ENCODE results near the gene C5orf15. TPM values are rescaled to one million over a fixed set of nuclear protein-coding genes. Genes with fewer than 3 reads are reported as not detected.
A peak's percentile ranks its signal among the peaks of the same experiment; 100 is the strongest.

C5orf15 gene
- total RNA-seq (2014; rRNA removed; shearing (Covaris generic)) = 57.6 and 64.7 TPM in 2 replicates
- 108 and 119 TPM in 2 replicates for polyA plus RNA-seq (2015; cell fraction: cytosol; rRNA removed)
- 84.7 and 96.4 TPM in 2 replicates for polyA plus RNA-seq (2015; cell fraction: nucleus; rRNA removed)

GRCh38 chr5:133968204-133968980, at the start of gene C5orf15:
C5orf15 (minus strand) TSS chr5:133968625; CDS start chr5:133968584, 41 bp downstream.
- peak; percentile 97 for DNase-seq (ENCODE audit: low read depth)

DNA sequence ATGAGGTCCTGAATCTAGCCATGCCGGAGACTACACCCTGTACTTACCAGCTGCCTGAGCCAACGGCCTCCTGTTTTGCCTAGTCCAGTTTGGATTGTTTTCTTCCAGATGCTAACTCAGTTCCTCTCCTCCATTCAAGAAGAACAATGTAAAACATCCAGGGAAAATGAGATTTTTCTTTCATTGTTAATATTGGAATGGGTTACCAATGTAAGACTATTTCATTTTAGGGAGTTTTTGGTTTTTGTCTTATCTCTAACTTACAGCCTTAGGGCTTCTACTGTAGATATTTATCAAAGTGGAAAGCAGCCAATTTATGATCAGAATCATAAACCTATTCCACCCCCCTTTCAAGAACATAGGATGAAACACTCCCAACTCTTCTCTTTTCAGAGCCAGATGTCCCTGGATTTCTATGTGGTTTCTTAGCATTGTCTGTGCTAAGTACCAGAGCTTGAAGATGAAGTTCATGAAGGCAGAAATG, 39.9 kb upstream of the C5orf15 start:
- DNase-seq (ENCODE audit: low read depth) = no peak

DNA sequence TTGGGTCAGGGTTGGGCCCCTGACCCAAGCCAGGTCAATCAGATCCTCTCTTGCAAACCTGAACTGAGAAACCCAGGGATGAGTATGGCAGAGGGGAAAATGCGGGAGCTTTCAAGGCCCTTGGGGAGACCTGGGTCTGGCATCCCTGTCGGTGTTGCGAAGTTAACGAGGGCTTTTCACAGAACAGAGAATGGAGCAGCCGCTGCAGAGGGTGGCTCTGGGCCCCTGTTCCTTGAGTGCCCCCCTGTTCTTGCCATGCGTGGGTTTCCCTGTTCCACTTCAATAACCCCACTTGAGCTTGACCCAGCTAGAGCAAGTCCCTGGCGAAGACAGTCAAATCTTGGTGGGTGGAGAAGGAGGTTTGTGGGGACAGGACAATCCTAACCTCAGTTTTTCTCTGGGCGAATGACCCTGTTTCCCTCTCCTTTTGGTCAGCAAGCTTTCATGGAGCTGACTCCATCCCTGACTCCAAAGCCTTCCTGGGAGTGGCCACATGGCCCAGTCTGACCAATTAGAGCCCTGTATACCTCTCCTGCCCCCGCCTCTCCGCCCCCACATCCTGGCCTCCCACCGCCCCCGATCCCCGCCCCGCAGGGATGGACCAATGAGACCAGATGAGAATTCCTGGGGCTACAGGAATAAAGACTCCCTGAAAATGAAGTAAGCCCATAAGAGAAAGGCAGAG, 39.3 kb upstream of the C5orf15 start:
- no peak for DNase-seq (ENCODE audit: low read depth)

GRCh38 chr5:134006115-134006514, 37.7 kb upstream of the C5orf15 start:
- DNase-seq (ENCODE audit: low read depth) = no peak

DNA sequence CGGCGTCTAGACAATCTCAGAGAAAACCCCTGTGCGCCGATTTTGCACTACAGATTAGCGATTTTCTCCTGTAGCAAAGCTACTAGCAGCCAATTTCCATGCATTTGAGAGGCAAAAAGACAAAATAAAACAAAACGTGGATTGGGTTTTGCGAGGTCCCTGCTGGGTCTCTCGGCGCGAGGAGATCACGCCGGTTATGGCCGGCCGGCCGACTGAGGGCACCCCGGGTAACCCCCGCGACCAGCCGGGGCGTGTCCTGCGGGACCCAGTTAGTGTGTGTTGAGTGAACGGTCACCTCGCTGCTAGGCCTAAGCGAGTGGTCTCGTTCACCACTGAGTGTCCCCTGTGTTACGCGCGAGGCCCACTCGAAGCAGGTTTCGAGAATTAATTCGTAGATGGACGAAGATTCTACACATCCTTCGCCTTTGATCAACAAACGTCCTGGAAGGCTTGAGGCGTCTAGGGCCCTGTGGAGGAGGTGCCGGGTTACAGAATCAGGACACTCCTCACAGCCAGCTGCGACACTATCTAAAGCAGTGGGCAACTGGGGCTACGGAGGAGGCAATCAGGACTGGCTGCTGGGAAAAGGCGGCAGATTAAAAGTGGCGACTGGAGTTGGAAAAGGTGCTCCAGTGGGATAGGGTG, 37.1 kb upstream of the C5orf15 start:
- no peak for DNase-seq (ENCODE audit: low read depth)

DNA sequence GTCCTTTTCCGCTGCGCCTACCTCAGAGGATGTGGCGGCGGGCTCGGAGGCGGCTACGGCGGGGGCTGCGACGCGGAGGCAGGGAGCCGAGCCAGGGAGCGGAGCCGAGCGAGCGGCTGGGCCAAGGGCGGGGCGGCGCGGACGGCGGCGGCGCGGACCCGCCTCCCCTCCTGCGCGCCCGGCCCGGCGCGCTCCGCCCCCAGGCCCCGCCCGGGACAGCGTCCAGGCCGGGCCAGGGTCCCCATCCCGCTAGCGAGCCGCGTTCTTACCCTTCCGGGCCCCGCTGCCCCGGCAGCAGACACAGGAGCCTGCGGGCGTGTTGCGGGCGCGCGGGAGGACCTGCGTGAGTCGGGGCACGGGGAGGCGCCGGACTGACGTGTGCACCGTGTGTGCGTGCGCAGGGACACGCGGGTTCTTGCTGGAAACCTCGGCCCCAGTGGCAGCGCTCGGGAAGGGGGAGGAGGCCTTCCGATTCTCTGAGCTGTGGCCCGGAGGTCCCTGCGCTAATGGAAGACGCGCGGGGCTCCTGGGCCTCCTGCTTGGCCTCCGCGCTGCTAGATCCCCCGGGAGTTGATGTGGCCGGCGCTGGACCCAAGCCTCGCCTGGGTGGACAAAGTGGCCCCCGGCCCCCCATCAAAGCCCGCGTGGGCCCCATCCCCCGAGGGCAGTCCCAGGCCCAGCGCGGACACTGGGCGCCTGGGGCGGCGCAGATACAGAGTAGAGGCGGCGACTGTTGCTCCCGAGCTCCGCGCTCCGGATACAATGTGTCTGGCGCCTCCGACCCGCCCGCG, 36.4 kb upstream of the C5orf15 start, which contains the start of gene VDAC1:
VDAC1 (minus strand) TSS at position 350 of the 791 bp plus-strand sequence. CDS start 11,963 bp downstream, outside the sequence.
- DNase-seq (ENCODE audit: low read depth) = peak; percentile 64

DNA sequence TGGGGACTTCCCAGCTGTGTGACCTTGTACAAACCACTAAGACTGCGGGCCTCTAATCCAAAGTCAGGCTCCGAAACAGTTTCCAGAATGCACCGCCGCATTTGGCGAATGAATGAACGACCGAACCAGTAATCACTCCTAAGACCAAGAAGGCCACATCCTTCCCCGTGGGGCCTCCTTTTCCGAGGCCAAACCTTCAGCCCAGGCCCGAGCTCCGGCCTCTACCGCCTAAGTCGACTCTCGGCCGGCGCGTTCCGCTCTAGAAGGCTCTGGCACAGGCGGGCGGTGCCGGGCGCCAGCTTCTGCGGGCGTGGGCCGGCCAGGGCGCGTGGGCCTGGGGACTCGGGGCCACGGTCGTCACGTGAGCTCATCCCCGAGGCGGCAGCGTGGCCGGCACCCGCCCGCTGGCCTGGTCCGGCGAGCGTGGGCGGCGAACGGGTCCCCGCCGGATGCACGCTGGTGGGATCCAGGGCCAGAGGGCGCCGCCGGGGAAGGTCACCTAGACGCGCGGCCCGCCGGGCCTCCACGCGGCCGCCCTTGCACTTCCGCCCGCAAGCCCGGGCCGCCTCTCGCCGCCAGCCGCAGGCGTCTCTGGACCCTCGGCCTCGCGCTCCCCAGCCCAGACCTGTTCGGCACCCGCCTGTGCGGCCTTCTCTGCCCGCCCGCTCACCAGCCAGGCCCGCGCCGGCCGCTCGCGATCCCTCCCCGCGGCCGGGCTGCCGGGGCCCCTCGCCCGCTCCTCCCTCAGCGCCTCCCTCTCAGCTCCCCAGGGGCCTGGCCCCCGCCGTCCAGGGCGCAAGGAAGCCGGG, 35.6 kb upstream of the C5orf15 start:
- peak; percentile 26 for DNase-seq (ENCODE audit: low read depth)

DNA sequence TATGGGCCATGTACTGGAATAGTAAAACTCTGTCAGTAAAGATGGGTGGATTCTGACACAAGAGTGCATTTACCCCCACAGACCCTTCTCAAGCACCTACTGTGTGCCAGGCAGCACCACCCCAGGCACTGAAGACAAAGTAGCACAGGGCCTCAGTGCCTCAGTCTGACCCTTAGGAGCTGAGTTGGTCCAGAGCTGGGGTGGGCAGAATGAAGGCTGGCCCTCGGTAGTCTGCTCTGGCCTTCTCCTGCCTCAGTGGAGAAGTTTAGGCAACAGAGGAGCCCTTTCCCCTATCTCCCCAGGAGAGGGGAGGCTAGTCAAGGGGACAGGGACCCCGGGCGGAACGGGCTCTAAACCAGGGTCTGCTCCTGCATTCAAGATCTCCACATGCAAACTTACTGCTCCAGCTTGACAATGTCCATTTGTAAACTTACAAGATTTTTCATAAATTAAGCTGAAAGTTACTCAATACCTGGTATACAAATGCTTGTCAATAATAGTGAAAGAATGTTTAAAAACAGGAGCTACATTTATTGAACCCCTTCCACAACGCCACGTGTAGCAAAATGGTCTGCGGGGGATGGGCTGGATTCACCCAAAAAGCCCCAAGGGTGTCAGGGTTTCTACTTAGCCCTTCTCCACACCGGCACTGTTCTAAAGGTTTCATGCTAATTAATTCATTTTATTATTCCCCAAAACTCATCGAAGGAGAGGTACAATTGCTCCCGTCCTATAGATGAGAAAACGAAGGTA, 34.8 kb upstream of the C5orf15 start:
- DNase-seq (ENCODE audit: low read depth) = no peak

DNA sequence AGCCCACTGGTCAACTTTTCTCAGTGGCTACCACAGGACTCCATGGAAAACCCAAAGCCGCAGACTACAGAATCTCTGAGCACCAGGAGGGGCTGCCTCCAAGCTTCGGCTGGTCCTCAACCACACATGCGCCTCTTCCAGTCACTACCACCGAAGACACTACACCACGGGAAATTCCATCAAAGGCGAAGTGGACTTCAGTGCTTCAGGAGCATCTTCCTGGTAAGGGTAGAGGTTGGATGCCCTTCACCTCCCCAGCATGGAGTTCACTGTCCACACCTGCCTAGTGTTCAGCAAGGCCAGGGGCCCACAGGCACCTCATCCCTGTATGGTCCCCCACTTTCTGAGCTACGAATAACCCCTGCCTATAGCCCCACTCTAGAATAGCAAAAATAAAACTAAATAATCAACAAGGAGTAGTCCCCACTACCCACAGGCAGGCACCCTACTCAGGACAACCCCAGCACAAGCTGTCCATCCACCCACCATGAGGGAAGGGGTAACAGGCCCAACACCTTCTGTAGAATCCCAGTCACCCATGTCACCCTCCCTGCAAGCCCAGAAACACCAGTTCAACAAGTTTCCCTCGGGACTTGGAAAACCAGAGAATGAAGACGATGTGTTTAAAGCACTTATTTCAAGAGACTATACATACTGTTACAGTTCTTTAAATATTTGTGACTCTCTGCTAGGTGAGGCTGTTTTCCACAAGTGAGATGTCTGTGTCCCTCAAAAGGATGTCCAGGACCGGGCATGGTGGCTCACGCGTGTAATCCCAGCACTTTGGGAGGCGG, 33.7 kb upstream of the C5orf15 start:
- DNase-seq (ENCODE audit: low read depth) = no peak

GRCh38 chr5:134000696-134001453, 32.5 kb upstream of the C5orf15 start:
- no peak for DNase-seq (ENCODE audit: low read depth)

GRCh38 chr5:134000091-134000511, 31.7 kb upstream of the C5orf15 start:
- no peak for DNase-seq (ENCODE audit: low read depth)

- no peak for DNase-seq (ENCODE audit: low read depth)
These were observed 30.4 kb upstream of the C5orf15 start for GRCh38 chr5:133998807-133999206.

- DNase-seq (ENCODE audit: low read depth) = no peak
These were observed 29.6 kb upstream of the C5orf15 start for GRCh38 chr5:133998042-133998441.

DNA sequence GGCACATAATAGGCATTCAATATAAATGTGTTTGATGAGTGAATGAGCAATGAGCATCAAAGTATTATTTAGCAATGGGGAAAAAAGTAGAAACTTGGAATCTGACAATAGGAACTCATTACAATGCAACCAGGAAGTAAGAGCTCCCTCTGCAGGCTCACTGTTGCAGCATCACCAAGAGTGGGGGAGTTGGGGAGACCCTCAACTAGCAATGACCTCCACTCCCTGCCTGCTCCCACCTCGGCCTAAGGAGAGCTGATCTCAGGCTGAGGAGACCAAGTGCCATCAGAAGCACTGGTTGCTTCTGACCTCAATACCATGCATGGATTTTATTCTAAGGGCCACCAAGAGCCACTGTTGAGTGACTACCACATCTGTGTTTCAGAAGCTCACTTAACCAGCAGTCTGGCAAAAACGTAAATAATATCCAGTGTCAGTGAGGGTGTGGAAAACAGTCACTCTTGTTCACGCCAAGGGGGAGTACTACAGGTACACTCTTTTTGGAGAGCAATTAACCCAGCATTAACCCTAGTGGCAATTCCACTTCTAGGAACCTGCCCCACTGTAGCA, 28.3 kb upstream of the C5orf15 start:
- no peak for DNase-seq (ENCODE audit: low read depth)

DNA sequence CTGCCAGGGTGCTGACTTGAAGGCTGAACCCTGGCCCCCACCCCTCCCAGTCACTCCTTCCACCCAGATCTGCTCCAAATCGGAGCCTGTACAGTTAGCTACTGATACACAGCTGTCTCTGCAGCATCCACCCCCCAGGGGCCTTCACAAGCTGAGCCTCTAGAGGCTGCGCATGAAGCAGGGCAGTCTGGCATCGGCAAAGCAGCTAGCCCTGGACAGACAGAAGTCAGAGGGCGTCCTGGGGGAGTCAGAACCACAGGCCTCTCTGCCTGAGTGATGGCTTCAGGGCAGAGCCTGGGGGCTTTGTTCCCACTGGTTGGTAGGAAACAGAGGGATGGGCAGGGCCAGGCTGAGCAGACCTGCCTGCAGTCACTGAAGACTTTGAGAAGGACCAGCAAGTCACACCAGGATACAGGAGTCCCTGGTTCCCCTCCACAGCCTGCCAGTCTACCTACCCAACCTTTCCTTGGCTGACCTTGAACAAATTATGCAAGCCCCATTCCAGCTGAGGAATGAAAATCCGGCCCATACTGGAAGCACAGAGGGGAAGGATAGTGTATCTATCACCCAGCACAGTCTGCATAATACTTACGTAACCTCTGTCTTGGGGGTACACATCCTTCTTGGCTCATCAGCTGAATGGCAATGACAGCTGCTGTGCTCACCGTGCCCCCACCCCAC, 27.6 kb upstream of the C5orf15 start:
- no peak for DNase-seq (ENCODE audit: low read depth)

DNA sequence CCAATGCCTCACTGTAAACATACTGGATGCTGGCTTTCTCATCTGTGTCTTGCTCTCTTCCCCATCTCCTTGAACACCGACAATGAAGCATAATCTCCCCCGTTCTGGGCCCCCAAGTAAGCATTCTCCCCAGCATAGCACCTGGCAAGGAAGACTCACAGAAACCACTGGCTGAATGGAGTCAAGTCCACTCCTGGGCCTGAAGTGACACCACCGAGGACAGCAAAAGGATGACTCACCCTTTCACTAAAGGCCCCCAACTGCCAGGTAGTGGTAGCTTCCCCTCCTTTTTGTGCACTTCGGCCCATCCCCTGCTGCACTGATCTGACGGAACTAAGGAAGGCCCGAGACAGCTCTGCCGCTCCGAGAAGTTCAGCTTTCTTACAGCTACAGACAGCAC, 26.9 kb upstream of the C5orf15 start:
- DNase-seq (ENCODE audit: low read depth) = no peak

- DNase-seq (ENCODE audit: low read depth) = no peak
These were observed 26.5 kb upstream of the C5orf15 start for GRCh38 chr5:133994990-133995333.
